LoVo (cell line): ENCODE measurements around the gene SLIT2.

ENCODE experiments used
- DNase-seq: peaks from one replicate; pipeline ENCODE4 v3.0.0-alpha.2; 2016; ENCODE audit warnings: low spot score

SLIT2 gene

GRCh38 chr4:20264688-20265087 lies 13.0 kb downstream of the SLIT2 start:
- DNase-seq: no peak

GRCh38 chr4:20265726-20266125 lies 14.0 kb downstream of the SLIT2 start:
- DNase-seq: no peak

GRCh38 chr4:20266215-20267082 lies 14.7 kb downstream of the SLIT2 start:
- DNase-seq: no peak

DNA sequence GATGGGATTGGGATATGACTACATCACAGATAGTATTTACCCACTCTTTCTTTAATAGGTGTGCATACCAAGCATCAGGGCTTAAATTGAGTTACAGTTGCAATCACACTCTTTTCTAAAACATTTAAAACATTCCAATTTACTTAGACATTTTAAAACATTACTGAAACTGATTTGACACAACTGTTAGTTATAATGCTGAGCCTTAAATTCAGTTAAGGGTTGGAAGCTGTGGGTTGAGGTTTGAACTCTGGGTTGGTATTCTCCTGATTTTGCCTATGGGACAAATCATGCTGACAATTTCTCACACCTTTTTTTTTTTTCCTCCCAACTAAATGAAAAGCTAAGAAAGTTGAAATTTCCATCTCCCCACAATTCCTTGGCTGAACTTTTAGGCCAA lies 16.3 kb downstream of the SLIT2 start:
- DNase-seq: no peak

- no peak for DNase-seq
Measured at GRCh38 chr4:20269320-20269719, 17.6 kb downstream of the SLIT2 start.

DNA sequence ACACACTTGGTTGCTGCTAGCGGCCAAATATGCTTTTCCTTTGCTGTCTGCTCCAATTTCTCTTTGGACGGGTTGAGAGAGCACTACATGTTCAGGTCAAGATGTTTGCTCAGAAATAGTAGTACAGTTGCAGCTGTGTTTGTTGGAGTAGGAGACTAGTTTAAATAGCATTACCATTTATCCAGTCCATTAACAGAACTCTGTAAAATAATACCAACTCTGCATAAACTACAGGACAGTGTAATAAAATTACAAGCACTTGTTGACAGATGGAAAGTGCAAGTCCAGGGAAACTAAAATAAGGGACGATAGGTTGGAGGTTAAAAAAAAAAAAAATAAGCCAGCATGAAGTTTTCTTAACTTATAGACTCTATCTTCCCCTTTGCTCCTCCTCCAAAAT lies 20.2 kb downstream of the SLIT2 start:
- no peak for DNase-seq

- no peak for DNase-seq
Measured at GRCh38 chr4:20272411-20272872, 20.7 kb downstream of the SLIT2 start.

- DNase-seq: no peak
Measured at GRCh38 chr4:20273793-20274192, 22.1 kb downstream of the SLIT2 start.

DNA sequence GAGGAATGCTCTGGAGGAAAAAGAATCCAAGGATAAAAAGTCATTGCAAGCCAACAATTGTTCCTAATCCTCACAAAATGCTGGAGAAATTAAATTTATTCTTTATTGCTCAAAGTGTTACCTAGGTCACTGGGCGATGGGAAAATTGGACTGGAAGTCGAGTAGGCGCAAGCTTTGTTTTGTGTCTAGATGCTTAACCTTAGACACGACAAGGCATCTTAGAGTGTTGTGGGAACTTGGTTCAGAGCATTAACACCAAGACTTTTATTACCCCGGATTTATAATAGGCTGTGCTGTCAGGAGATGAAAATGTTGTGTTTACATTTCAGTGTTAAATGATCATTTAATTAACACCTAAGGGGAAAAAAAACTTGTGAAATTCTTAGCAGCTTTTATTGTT lies 25.1 kb downstream of the SLIT2 start:
- no peak for DNase-seq

DNA sequence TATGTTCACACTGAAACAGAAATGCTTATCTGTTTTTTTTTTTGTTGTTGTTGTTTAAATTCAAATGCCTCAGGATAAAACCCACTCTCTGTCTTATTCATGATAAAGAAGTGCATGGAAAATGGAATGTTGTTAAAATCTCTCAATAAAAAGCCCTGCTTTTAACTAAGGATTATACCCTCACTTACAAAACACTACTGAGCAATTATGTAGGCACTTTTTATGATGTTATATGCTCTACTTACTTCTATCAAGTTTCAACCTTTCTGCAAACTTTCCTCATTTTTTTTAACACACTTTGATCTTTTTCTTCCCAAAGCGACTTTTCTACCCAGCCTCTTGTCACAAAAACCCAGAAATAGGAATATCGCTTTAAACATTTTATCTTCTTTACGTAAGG lies 26.5 kb downstream of the SLIT2 start:
- no peak for DNase-seq

DNA sequence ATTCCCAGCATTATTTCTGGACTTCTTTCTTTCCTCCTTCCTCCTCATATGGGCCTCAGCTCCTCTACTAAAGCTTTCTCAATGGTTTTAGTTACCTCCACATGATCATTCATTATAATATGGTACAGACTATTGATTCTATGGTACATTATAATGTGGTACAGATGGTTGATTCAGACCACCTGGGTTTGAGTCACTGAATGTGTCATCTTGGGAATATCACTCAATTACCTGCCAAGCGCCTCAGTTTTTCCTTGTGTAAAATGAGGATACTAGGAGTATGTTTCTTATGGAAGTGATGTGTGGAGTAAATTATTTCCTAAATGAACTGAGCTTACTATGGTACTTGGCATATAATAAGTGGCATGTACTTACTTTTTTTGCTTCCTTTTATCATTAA lies 27.7 kb downstream of the SLIT2 start:
- no peak for DNase-seq

DNA sequence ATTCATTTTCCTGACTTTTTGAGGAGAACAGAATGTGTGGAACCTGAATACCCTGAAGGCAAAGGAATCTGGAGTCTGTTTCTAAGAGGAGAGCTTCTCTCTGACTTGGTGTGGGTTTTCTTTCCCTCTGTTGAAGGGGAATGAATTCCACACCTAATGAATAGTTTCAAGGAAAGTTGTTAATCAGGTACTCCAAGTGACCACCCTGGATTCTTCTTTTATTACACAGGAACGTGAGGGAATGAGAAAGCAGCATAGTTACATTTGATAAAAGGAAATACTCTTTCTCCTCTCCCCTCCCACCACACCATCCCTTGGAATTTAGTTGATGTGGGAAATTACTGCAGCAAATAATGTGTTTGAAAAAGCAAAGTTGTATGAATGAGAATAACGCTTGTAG lies 29.7 kb downstream of the SLIT2 start:
- no peak for DNase-seq

DNA sequence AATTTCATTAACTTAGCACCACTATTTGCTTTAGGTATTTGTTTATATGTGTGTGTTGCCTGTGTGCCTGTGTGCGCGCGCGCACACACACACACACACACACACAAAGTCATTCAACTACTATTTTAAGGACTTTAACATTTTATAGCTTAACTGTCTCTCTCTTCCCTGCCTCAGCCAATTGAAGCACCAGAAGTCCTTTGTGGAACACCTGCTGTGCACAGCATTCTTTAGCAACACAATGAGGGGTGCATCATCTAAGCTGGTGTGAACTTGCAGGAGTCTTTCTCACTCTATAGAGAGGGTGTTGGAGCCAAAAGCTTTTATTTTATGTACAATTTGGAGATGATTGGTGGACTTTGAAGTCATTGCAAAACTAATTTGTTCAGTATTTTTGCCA lies 31.3 kb downstream of the SLIT2 start:
- no peak for DNase-seq

DNA sequence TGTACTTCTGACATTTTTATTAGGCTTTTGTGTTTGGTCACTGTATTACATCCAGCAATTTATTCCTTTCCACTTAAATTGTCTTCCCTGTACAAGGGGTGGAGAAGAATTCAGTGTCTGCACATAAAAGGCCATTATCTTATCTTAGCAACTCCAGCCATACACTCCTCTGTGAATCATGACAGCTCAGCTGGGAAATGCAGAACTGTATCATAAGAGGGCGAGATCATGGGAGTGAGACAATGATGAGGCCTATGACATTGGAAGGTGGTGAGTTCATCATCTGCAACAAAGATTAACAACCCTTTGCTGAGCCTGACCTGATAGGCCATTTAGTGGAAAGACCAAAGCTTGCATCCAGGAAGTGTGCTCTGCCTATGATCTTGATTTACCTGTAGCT lies 33.3 kb downstream of the SLIT2 start:
- DNase-seq: no peak

GRCh38 chr4:20287246-20287645 lies 35.5 kb downstream of the SLIT2 start:
- DNase-seq: no peak

DNA sequence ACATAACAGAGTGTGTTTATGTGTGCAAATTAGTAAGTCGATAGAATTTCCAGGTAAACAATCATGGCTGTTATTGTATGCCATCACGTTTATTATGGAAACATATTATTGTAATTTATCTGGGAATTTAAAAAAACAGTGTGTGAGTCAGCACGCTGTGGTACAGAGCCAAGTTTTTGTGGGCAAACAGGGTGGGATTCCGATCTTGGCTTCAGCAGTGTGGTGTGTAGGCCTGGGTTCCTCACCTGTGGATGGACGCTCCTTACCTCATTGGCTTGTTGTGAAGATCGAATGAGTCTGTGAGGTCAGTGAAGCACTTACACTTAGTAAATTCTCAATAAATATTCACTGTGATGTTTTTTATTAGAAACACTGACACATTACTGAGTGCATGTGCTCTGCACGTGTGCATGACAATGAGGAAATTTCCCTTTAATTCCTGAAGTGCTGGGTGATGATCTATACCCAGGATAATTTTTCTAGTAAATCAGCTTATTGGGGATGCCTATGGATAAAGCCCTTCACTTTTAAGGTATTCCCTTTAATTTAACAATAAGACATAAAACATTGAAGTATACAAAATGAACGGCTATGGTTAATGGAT lies 36.4 kb downstream of the SLIT2 start:
- no peak for DNase-seq

DNA sequence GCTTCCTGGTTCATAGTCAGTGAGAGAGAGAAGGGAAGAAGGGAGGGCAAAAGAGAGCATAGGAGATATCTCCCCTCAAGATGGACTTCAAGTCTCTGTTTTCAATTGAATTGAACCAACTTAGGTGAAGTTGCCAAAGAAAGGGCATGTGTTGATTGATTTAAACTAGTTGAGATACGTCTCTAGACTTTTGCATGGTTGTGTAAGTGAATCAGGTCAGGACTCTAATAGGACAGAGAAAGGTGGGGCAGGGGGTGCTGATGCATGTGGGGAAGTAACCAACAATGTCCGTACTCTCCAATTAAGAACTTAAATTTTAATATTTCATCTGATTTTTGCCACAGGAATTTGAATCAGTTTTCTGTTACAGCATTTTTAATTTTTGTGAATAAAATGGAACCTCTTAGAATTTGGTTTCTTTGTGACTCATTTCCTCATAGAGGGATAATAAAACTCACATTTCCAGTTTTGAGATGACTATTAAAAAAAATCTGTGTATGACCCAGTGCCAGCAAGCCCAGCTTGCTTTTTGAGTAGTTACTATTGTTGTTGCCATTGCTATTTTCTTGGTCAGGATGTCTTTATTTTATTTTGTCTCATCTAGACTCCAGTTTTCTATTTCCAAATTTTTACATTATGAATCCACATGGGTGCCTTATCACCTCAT lies 37.3 kb downstream of the SLIT2 start:
- DNase-seq: no peak

DNA sequence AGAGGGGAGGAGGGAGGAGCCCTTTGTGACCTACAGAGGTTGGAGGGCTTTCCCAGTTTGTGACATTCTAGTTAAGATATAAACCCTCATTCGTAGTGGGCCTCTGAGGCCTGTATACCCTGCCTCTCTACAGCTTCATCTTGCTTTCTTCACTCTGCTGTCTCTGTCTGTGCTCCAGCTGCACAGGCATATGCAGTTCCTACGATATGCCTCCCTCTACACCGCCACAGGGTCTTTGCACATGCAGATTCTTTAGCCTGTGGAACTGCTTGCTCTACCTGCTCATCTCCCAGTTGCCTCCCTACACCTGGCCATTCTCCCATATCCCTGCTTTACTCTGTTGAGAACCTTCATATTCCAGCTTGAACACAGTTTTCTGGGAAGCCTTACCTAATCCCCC lies 38.1 kb downstream of the SLIT2 start:
- no peak for DNase-seq

DNA sequence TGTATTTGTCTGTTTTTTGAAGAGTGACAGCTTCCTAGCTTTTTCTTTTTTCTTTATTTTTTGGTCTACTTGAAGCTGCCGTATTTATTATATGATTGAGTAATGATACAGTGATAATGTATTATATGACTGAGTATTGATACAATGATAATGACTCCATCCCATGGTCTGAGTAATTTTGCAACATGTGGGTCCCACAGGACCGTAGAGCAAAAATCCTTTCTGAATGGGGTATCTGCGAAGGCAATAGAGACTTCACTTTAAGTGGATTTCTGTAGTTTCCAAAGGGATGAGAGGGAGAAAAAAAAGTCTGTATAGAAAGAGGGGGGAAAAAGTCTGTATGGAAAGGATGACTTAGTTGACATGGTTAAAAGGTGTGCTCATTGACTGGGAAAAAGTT lies 41.0 kb downstream of the SLIT2 start:
- no peak for DNase-seq

- DNase-seq: no peak
Measured at GRCh38 chr4:20297261-20297660, 45.6 kb downstream of the SLIT2 start.

DNA sequence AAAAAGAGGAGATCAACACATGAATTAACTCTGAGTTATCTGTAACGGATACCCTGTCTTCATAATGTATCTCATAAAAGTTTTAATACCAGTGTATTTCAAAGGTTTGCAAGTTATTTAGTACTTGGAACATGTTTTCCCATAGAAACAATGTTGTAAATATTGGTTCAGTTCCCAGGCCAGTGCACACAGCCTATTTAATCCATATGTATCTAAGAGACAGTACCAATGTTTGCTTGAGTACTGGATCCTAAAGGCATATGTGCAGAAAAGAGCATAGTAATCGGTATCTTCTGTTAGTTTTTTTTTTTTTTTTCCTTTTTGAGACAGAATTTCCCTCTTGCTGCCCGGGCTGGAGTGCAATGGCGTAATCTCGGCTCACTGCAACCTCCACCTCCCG lies 46.1 kb downstream of the SLIT2 start:
- DNase-seq: no peak

- DNase-seq: no peak
Measured at GRCh38 chr4:20298455-20298854, 46.8 kb downstream of the SLIT2 start.

GRCh38 chr4:20298986-20299385 lies 47.3 kb downstream of the SLIT2 start:
- DNase-seq: no peak
